ENCODE results near the gene TUFM. TPM values are rescaled to one million over a fixed set of nuclear protein-coding genes. Genes with fewer than 3 reads are reported as not detected.
A peak's percentile ranks its signal among the peaks of the same experiment; 100 is the strongest.

TUFM gene
- total RNA-seq, 1 experiment from 2014 or later = 342 TPM

GRCh38 chr16:28823873-28824716 is 22.1 kb downstream of the TUFM start:
- BruUV-seq (replicated peaks) = TSS peak; percentile 34
- Histone ChIP-seq H2AFZ (peak overlapping the region; percentile 54; the same call in 1 of the 2 replicates), H3K4me2 (peak overlapping the region; percentile 86), H4K20me1 (ENCODE audit: insufficient read depth) (peaks cover 40% of the 10 kb centered on the region), H3F3A (ENCODE audit: insufficient read depth, low read depth) (peaks cover 68% of the 10 kb centered on the region), H3K27ac (peak overlapping the region; percentile 86), H3K36me3 (ENCODE audit: low read depth) (peaks cover 45% of the 10 kb centered on the region), H3K4me1 (replicated peaks; ENCODE audit: insufficient read depth) (peaks cover 21% of the 10 kb centered on the region), H3K79me2 (ENCODE audit: low read depth) (peaks cover 86% of the 10 kb centered on the region), H3K9me3 (ENCODE audit: insufficient read depth, low read depth) (no peaks in the 10 kb centered on the region), H3K9me2 (ENCODE audit: insufficient read depth) (no peaks in the 10 kb centered on the region), H3K4me3 (peak overlapping the region; percentile 74), H3K27me3 (ENCODE audit: insufficient read depth, low read depth) (no peaks in the 10 kb centered on the region)
- ChIA-PET CTCF (no interaction called here), POLR2A (ENCODE audit: unreplicated experiment) (interaction anchor here (0.6 kb wide), 4 partner anchors 55 to 299 kb away, joined by 3 to 7 read pairs (median 6); no protein-coding TSS in a partner anchor)
- intact Hi-C loops (cut with micrococcal nuclease; ENCODE audit: unreplicated experiment) = loop anchor here (1.0 kb wide), 3 partner anchors 22 to 126 kb away; partner anchors contain the start of genes NFATC2IP, SH2B1 and TUFM
- peak; percentile 89 to 99 for DNase-seq
- TF ChIP-seq EZH2 (IDR thresholded peaks at IDR 0.05; ENCODE audit: low read depth) (no peak), CTCF (conservative IDR thresholded peaks at IDR 0.05) (no peak; the same call in 1 of the 2 replicates)

- H3K9me2 ChIP-seq (ENCODE audit: insufficient read depth) = no peaks in the 10 kb centered on the region
- POLR2A ChIA-PET (ENCODE audit: unreplicated experiment) = interaction anchor here (0.6 to 0.7 kb wide), 4 partner anchors 56 to 214 kb away, joined by 3 to 7 read pairs (median 6); no protein-coding TSS in a partner anchor
- peaks cover 21% of the 10 kb centered on the region for H3K4me1 ChIP-seq (replicated peaks; ENCODE audit: insufficient read depth)
- peaks cover 79% of the 10 kb centered on the region for H3K79me2 ChIP-seq (ENCODE audit: low read depth)
- BruUV-seq (replicated peaks) = TSS peak; percentile 7
- peak overlapping the region; percentile 62 for H3K4me2 ChIP-seq
- no peaks in the 10 kb centered on the region for H3K27me3 ChIP-seq (ENCODE audit: insufficient read depth, low read depth)
- peak overlapping the region; percentile 74 for H3K4me3 ChIP-seq
- CTCF ChIA-PET = no interaction called here
- peak overlapping the region; percentile 86 for H3K27ac ChIP-seq
- peaks cover 62% of the 10 kb centered on the region for H3F3A ChIP-seq (ENCODE audit: insufficient read depth, low read depth)
- H4K20me1 ChIP-seq (ENCODE audit: insufficient read depth) = peaks cover 33% of the 10 kb centered on the region
- peak overlapping the region; percentile 35 for H2AFZ ChIP-seq
- H3K36me3 ChIP-seq (ENCODE audit: low read depth) = peaks cover 38% of the 10 kb centered on the region
- intact Hi-C loops (cut with micrococcal nuclease; ENCODE audit: unreplicated experiment) = loop anchor here (1.0 kb wide), 1 partner anchor 40 kb away; the partner anchor contains the start of gene SH2B1
- TF ChIP-seq CTCF (conservative IDR thresholded peaks at IDR 0.05) (no peak), EZH2 (IDR thresholded peaks at IDR 0.05; ENCODE audit: low read depth) (no peak)
- no peak for DNase-seq
- H3K9me3 ChIP-seq (ENCODE audit: insufficient read depth, low read depth) = no peaks in the 10 kb centered on the region
Observed at GRCh38 chr16:28823291-28823872, 22.8 kb downstream of the TUFM start.

- Histone ChIP-seq H3K4me2 (peak within 1 kb of the TSS; percentile 98), H3K4me1 (replicated peaks; ENCODE audit: insufficient read depth) (peaks cover 21% of the 10 kb centered on the region), H3K27me3 (ENCODE audit: insufficient read depth, low read depth) (no peaks in the 10 kb centered on the region), H3K27ac (peak within 1 kb of the TSS; percentile 86), H3F3A (ENCODE audit: insufficient read depth, low read depth) (peaks cover 56% of the 10 kb centered on the region), H4K20me1 (ENCODE audit: insufficient read depth) (peaks cover 26% of the 10 kb centered on the region), H2AFZ (peak within 1 kb of the TSS; percentile 82), H3K9me2 (ENCODE audit: insufficient read depth) (no peaks in the 10 kb centered on the region), H3K9me3 (ENCODE audit: insufficient read depth, low read depth) (no peaks in the 10 kb centered on the region), H3K36me3 (ENCODE audit: low read depth) (peaks cover 32% of the 10 kb centered on the region), H3K79me2 (ENCODE audit: low read depth) (peaks cover 72% of the 10 kb centered on the region), H3K4me3 (peak within 1 kb of the TSS; percentile 74)
- intact Hi-C loops (cut with micrococcal nuclease; ENCODE audit: unreplicated experiment) = loop anchor here (1.0 kb wide), 1 partner anchor 41 kb away; the partner anchor contains the start of gene SH2B1
- ChIA-PET POLR2A (ENCODE audit: unreplicated experiment) (interaction anchor here (0.6 to 0.7 kb wide), 5 partner anchors 23 to 205 kb away, joined by 3 to 8 read pairs (median 4); partner anchors contain the start of gene TUFM), CTCF (no interaction called here)
- BruUV-seq (replicated peaks) = no TSS peak
- TF ChIP-seq EZH2 (IDR thresholded peaks at IDR 0.05; ENCODE audit: low read depth) = no peak
- TF ChIP-seq CTCF (conservative IDR thresholded peaks at IDR 0.05) = no peak
- DNase-seq = peak; percentile 83 to 95
Observed at GRCh38 chr16:28822520-28823290, 23.4 kb downstream of the TUFM start, which contains the start of gene ATXN2L. TSS of gene ATXN2L (plus strand) at chr16:28822999. CDS start at chr16:28823260, 261 bp downstream.

Data from PC-9 (cell line).